Limb (tissue), 2 donors: ENCODE data around the gene PAQR8.
A peak's percentile ranks its signal among the peaks of the same experiment; 100 is the strongest.
"Not testable (repeated sequence)": the region's sequence is repeated elsewhere in the genome, so short reads cannot be mapped to it uniquely, and the experiment has no call there.

ENCODE experiments used
- DNase-seq, 2 donors: peaks; one replicate each; pipeline ENCODE4 v3.0.0-alpha.2; 2016; ENCODE audit errors: extremely low spot score in 2 of 2

The PAQR8 gene

GRCh38 chr6:52409499-52409898 is 47.5 kb downstream of the PAQR8 start:
- no peak for DNase-seq

GRCh38 chr6:52410979-52411378 is 49.0 kb downstream of the PAQR8 start:
- no peak for DNase-seq

GRCh38 chr6:52411911-52412310 is 50.0 kb downstream of the PAQR8 start:
- no peak for DNase-seq

GRCh38 chr6:52415333-52415732 is 53.4 kb downstream of the PAQR8 start:
- DNase-seq = no peak

GRCh38 chr6:52415917-52416628 is 54.1 kb downstream of the PAQR8 start:
- no peak for DNase-seq

- DNase-seq = peak in 1 of 2 donors; percentile 61
Measured at GRCh38 chr6:52416629-52417151, 54.7 kb downstream of the PAQR8 start.

- DNase-seq = no peak
Measured at GRCh38 chr6:52417675-52418111, 55.7 kb downstream of the PAQR8 start.

GRCh38 chr6:52418606-52419005 is 56.7 kb downstream of the PAQR8 start:
- no peak for DNase-seq

GRCh38 chr6:52419809-52420667 is 58.1 kb downstream of the PAQR8 start, which contains the start of gene EFHC1:
Gene EFHC1 (plus strand): TSS chr6:52420342. CDS start chr6:52420411, 69 bp downstream.
- peak; percentile 99 to 100 for DNase-seq

- peak; percentile 24 to 72 for DNase-seq
Measured at GRCh38 chr6:52420668-52421358, 58.9 kb downstream of the PAQR8 start.

GRCh38 chr6:52422156-52422555 is 60.2 kb downstream of the PAQR8 start:
- no peak for DNase-seq

- no peak for DNase-seq
Measured at GRCh38 chr6:52423448-52423847, 61.5 kb downstream of the PAQR8 start.

GRCh38 chr6:52423971-52424381 is 62.0 kb downstream of the PAQR8 start:
- peak in 1 of 2 donors; percentile 58 for DNase-seq

GRCh38 chr6:52424513-52424912 is 62.6 kb downstream of the PAQR8 start:
- DNase-seq = no peak

- DNase-seq = no peak
Measured at GRCh38 chr6:52426667-52427066, 64.7 kb downstream of the PAQR8 start.

- not testable (repeated sequence) for DNase-seq
Measured at GRCh38 chr6:52433294-52433693, 71.3 kb downstream of the PAQR8 start.

- DNase-seq = no peak
Measured at GRCh38 chr6:52435345-52435744, 73.4 kb downstream of the PAQR8 start.

- no peak for DNase-seq
Measured at GRCh38 chr6:52438926-52439325, 77.0 kb downstream of the PAQR8 start.

- no peak for DNase-seq
Measured at GRCh38 chr6:52454556-52454955, 92.6 kb downstream of the PAQR8 start.

- no peak for DNase-seq
Measured at GRCh38 chr6:52457096-52457495, 95.1 kb downstream of the PAQR8 start.
